ENCODE results near the gene ARL6IP5.

Gene ARL6IP5

DNA sequence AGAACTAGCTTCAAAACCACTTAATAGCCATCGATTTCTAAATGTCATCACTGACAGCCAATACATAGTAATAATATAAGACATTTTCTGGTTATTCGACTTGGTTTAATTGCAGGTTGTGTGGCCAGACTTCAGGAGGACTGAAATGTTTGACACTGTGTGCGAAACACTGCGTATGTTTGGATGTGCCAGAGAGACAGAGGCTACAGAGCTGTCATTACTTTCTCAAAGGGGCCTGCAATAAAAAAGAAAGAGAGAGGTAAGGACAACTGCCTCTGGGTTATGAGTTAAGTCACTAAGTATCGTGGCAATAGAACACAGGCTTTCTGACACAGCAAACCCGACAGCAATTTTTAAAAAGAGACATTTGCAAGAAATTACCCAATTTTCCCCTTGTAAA, 36.8 kb downstream of the ARL6IP5 start:
- no CpG with 5 or more reads among the region's 6 CpGs for WGBS (ENCODE audit: extremely low coverage, insufficient coverage, insufficient read length)
- H3K4me2 ChIP-seq (ENCODE audit: low read length) = no peak overlapping the region
- H3K79me2 ChIP-seq (ENCODE audit: control insufficient read depth, insufficient read depth, low read length, poor library complexity) = no peaks in the 10 kb centered on the region

DNA sequence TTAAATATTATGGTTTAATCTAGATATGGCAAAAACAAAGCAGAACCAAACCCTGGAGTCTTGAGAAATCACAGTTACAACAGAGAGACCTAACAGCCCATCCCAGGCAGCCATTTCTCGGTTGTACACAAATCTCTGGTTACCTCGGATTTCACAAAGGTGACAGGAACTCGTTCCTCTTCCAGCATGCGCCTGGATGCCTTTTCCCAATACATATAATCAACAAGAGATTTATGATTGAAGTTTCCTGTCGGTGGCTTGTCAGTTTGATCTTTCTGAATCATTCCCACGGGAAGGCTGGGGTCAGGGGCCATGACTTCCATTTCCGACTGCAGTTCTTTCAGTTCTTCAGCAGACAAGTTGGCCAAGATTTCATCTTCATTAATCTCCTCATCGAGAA, 37.2 kb downstream of the ARL6IP5 start:
- Histone ChIP-seq H2AK5ac (ENCODE audit: low read length) (no peak overlapping the region), H3K23ac (ENCODE audit: low read length) (no peak overlapping the region), H3K79me2 (ENCODE audit: control insufficient read depth, insufficient read depth, low read length, poor library complexity) (no peaks in the 10 kb centered on the region), H3K14ac (ENCODE audit: low read length) (no peak overlapping the region), H4K8ac (ENCODE audit: low read depth, low read length) (no peak overlapping the region), H3K4me1 (ENCODE audit: control insufficient read depth in 1 of 2, insufficient read depth in 2 of 2, low read length in 2 of 2) (peaks cover 0 to 2% of the 10 kb centered on the region in 2 experiments), H3K9me3 (ENCODE audit: insufficient read depth, low read depth, low read length) (no peaks in the 10 kb centered on the region), H3K79me1 (ENCODE audit: low read length) (no peaks in the 10 kb centered on the region), H3K4me3 (ENCODE audit: low read depth, low read length) (no peak overlapping the region), H3K27me3 (ENCODE audit: insufficient read depth, low read length) (no peaks in the 10 kb centered on the region), H2BK120ac (ENCODE audit: insufficient read depth, low read length, poor library complexity) (no peak overlapping the region), H4K91ac (ENCODE audit: low read depth, low read length) (no peak overlapping the region), H2BK12ac (ENCODE audit: low read length) (no peak overlapping the region), H3K18ac (ENCODE audit: low read length) (no peak overlapping the region), H4K12ac (ENCODE audit: low read depth, low read length) (no peak overlapping the region), H3K27ac (ENCODE audit: low read depth, low read length) (no peak overlapping the region), H3K9ac (ENCODE audit: low read length) (no peak overlapping the region), H3K36me3 (ENCODE audit: control insufficient read depth in 1 of 2, insufficient read depth in 2 of 2, low read length in 2 of 2) (no peaks in the 10 kb centered on the region), H2BK5ac (ENCODE audit: low read depth, low read length, poor library complexity) (no peak overlapping the region), H2AFZ (ENCODE audit: insufficient read depth, low read length, poor library complexity) (no peak overlapping the region), H3K4ac (ENCODE audit: low read depth, low read length) (no peak overlapping the region), H3K4me2 (ENCODE audit: low read length) (no peak overlapping the region)
- WGBS (ENCODE audit: extremely low coverage, insufficient coverage, insufficient read length) = no CpG with 5 or more reads among the region's 8 CpGs
- no peak for DNase-seq

More for the DNA sequence above, 36.8 kb downstream of the ARL6IP5 start:
- H3K4ac ChIP-seq (ENCODE audit: low read depth, low read length) = no peak overlapping the region
- H2AK5ac ChIP-seq (ENCODE audit: low read length) = no peak overlapping the region
- no peak overlapping the region for H4K8ac ChIP-seq (ENCODE audit: low read depth, low read length)
- DNase-seq = no peak
- no peak overlapping the region for H4K12ac ChIP-seq (ENCODE audit: low read depth, low read length)
- H2BK5ac ChIP-seq (ENCODE audit: low read depth, low read length, poor library complexity) = no peak overlapping the region
- H3K4me3 ChIP-seq (ENCODE audit: low read depth, low read length) = no peak overlapping the region
- no peaks in the 10 kb centered on the region for H3K36me3 ChIP-seq (ENCODE audit: control insufficient read depth in 1 of 2, insufficient read depth in 2 of 2, low read length in 2 of 2)
- no peak overlapping the region for H2AFZ ChIP-seq (ENCODE audit: insufficient read depth, low read length, poor library complexity)
- H3K23ac ChIP-seq (ENCODE audit: low read length) = no peak overlapping the region
- H3K79me1 ChIP-seq (ENCODE audit: low read length) = no peaks in the 10 kb centered on the region
- H2BK12ac ChIP-seq (ENCODE audit: low read length) = no peak overlapping the region
- no peak overlapping the region for H3K27ac ChIP-seq (ENCODE audit: low read depth, low read length)
- no peaks in the 10 kb centered on the region for H3K27me3 ChIP-seq (ENCODE audit: insufficient read depth, low read length)
- H3K18ac ChIP-seq (ENCODE audit: low read length) = no peak overlapping the region
- no peaks in the 10 kb centered on the region for H3K9me3 ChIP-seq (ENCODE audit: insufficient read depth, low read depth, low read length)
- no peak overlapping the region for H3K9ac ChIP-seq (ENCODE audit: low read length)
- peaks cover 2% of the 10 kb centered on the region in 2 experiments for H3K4me1 ChIP-seq (ENCODE audit: control insufficient read depth in 1 of 2, insufficient read depth in 2 of 2, low read length in 2 of 2)
- H3K14ac ChIP-seq (ENCODE audit: low read length) = no peak overlapping the region
- H2BK120ac ChIP-seq (ENCODE audit: insufficient read depth, low read length, poor library complexity) = no peak overlapping the region
- no peak overlapping the region for H4K91ac ChIP-seq (ENCODE audit: low read depth, low read length)

DNA sequence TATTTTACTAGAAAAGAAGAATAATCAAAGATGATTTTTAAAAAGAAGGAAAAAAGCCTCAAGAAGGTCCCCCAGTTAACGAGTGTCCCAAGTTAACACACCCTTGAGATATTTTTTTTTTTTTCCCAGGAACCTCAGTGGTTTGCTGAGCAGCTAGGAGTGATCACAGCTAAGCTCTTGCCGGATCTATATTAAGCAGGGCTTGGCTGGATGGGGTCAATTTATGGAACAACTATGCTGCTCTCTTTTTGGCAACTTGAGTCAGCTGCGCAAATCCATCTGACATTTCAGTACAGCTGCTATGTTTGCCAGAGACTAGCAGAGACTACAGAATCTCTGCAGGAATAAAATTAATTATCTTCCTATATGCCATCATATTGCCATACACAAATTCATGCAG, 37.7 kb downstream of the ARL6IP5 start, which contains the start of gene LMOD3:
Gene LMOD3 (minus strand): TSS at position 193 of the 400 bp plus-strand sequence. CDS start 209 bp downstream, outside the sequence.
- H3K9me3 ChIP-seq (ENCODE audit: insufficient read depth, low read depth, low read length) = no peaks in the 10 kb centered on the region
- H2AK5ac ChIP-seq (ENCODE audit: low read length) = no peak within 1 kb of the TSS
- no peak within 1 kb of the TSS for H2AFZ ChIP-seq (ENCODE audit: insufficient read depth, low read length, poor library complexity)
- no peaks in the 10 kb centered on the region for H3K36me3 ChIP-seq (ENCODE audit: control insufficient read depth in 1 of 2, insufficient read depth in 2 of 2, low read length in 2 of 2)
- no CpG with 5 or more reads among the region's 3 CpGs for WGBS (ENCODE audit: extremely low coverage, insufficient coverage, insufficient read length)
- H2BK120ac ChIP-seq (ENCODE audit: insufficient read depth, low read length, poor library complexity) = no peak within 1 kb of the TSS
- H3K4me1 ChIP-seq (ENCODE audit: control insufficient read depth in 1 of 2, insufficient read depth in 2 of 2, low read length in 2 of 2) = peaks cover 0 to 2% of the 10 kb centered on the region in 2 experiments
- H3K79me1 ChIP-seq (ENCODE audit: low read length) = no peaks in the 10 kb centered on the region
- H4K91ac ChIP-seq (ENCODE audit: low read depth, low read length) = no peak within 1 kb of the TSS
- no peak within 1 kb of the TSS for H3K18ac ChIP-seq (ENCODE audit: low read length)
- H3K4ac ChIP-seq (ENCODE audit: low read depth, low read length) = no peak within 1 kb of the TSS
- no peak within 1 kb of the TSS for H3K9ac ChIP-seq (ENCODE audit: low read length)
- H2BK5ac ChIP-seq (ENCODE audit: low read depth, low read length, poor library complexity) = no peak within 1 kb of the TSS
- H2BK12ac ChIP-seq (ENCODE audit: low read length) = no peak within 1 kb of the TSS
- no peaks in the 10 kb centered on the region for H3K27me3 ChIP-seq (ENCODE audit: insufficient read depth, low read length)
- no peak within 1 kb of the TSS for H3K4me2 ChIP-seq (ENCODE audit: low read length)
- no peak for DNase-seq
- no peak within 1 kb of the TSS for H3K14ac ChIP-seq (ENCODE audit: low read length)
- no peak within 1 kb of the TSS for H3K23ac ChIP-seq (ENCODE audit: low read length)
- no peaks in the 10 kb centered on the region for H3K79me2 ChIP-seq (ENCODE audit: control insufficient read depth, insufficient read depth, low read length, poor library complexity)
- no peak within 1 kb of the TSS for H3K27ac ChIP-seq (ENCODE audit: low read depth, low read length)
- H4K12ac ChIP-seq (ENCODE audit: low read depth, low read length) = no peak within 1 kb of the TSS
- H4K8ac ChIP-seq (ENCODE audit: low read depth, low read length) = no peak within 1 kb of the TSS
- H3K4me3 ChIP-seq (ENCODE audit: low read depth, low read length) = no peak within 1 kb of the TSS

DNA sequence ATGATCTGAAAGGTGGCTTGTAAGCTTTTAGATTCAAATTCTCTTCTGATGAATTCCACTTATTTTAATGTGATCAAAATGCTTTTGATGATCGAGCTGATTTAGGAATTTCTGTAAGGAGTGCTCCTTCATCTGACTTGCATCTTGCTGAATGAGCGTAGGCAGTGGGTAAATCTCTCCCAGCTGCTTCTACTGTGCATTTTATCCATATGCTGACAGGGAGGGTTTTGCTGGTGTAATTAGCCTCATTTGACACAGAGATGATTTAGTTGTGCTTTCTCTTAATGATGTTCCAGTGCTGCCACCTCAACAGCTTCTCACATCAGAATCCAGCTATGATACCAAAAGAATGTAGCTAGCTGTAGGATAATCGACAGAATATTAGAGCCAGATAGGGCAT, 41.5 kb downstream of the ARL6IP5 start:
- H3K14ac ChIP-seq (ENCODE audit: low read length) = no peak overlapping the region
- H3K9me3 ChIP-seq (ENCODE audit: insufficient read depth, low read depth, low read length) = no peaks in the 10 kb centered on the region
- no peak overlapping the region for H4K12ac ChIP-seq (ENCODE audit: low read depth, low read length)
- no peak overlapping the region for H3K27ac ChIP-seq (ENCODE audit: low read depth, low read length)
- no peak overlapping the region for H3K9ac ChIP-seq (ENCODE audit: low read length)
- H2BK120ac ChIP-seq (ENCODE audit: insufficient read depth, low read length, poor library complexity) = no peak overlapping the region
- no peak overlapping the region for H3K4me3 ChIP-seq (ENCODE audit: low read depth, low read length)
- H4K8ac ChIP-seq (ENCODE audit: low read depth, low read length) = no peak overlapping the region
- no CpG with 5 or more reads among the region's 3 CpGs for WGBS (ENCODE audit: extremely low coverage, insufficient coverage, insufficient read length)
- no peak overlapping the region for H3K18ac ChIP-seq (ENCODE audit: low read length)
- H4K91ac ChIP-seq (ENCODE audit: low read depth, low read length) = no peak overlapping the region
- H3K36me3 ChIP-seq (ENCODE audit: control insufficient read depth in 1 of 2, insufficient read depth in 2 of 2, low read length in 2 of 2) = no peaks in the 10 kb centered on the region
- no peak for DNase-seq
- no peak overlapping the region for H3K23ac ChIP-seq (ENCODE audit: low read length)
- H2BK5ac ChIP-seq (ENCODE audit: low read depth, low read length, poor library complexity) = no peak overlapping the region
- H3K79me1 ChIP-seq (ENCODE audit: low read length) = no peaks in the 10 kb centered on the region
- H3K4ac ChIP-seq (ENCODE audit: low read depth, low read length) = no peak overlapping the region
- H3K27me3 ChIP-seq (ENCODE audit: insufficient read depth, low read length) = no peaks in the 10 kb centered on the region
- H2AK5ac ChIP-seq (ENCODE audit: low read length) = no peak overlapping the region
- no peak overlapping the region for H2BK12ac ChIP-seq (ENCODE audit: low read length)
- H3K79me2 ChIP-seq (ENCODE audit: control insufficient read depth, insufficient read depth, low read length, poor library complexity) = no peaks in the 10 kb centered on the region
- H2AFZ ChIP-seq (ENCODE audit: insufficient read depth, low read length, poor library complexity) = no peak overlapping the region
- peaks cover 0 to 2% of the 10 kb centered on the region in 2 experiments for H3K4me1 ChIP-seq (ENCODE audit: control insufficient read depth in 1 of 2, insufficient read depth in 2 of 2, low read length in 2 of 2)
- no peak overlapping the region for H3K4me2 ChIP-seq (ENCODE audit: low read length)

Measured in trophoblast cell (in vitro differentiated cells and primary cell).